ENCODE measurements around the gene THAP11. TPM values are rescaled to one million over a fixed set of nuclear protein-coding genes. Genes with fewer than 3 reads are reported as not detected.

The THAP11 gene
- total and polyA plus RNA-seq, 2 of the 13 experiments (the other 11 are each of a cell fraction or from before 2014, with no cell fraction given), result 44.2 to 53.4 TPM

DNA sequence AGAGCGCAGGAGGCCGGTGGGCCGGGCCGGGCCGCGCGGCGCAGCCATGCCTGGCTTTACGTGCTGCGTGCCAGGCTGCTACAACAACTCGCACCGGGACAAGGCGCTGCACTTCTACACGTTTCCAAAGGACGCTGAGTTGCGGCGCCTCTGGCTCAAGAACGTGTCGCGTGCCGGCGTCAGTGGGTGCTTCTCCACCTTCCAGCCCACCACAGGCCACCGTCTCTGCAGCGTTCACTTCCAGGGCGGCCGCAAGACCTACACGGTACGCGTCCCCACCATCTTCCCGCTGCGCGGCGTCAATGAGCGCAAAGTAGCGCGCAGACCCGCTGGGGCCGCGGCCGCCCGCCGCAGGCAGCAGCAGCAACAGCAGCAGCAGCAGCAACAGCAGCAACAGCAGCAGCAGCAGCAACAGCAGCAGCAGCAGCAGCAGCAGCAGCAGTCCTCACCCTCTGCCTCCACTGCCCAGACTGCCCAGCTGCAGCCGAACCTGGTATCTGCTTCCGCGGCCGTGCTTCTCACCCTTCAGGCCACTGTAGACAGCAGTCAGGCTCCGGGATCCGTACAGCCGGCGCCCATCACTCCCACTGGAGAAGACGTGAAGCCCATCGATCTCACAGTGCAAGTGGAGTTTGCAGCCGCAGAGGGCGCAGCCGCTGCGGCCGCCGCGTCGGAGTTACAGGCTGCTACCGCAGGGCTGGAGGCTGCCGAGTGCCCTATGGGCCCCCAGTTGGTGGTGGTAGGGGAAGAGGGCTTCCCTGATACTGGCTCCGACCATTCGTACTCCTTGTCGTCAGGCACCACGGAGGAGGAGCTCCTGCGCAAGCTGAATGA lies 606 bp downstream of the THAP11 start (continued):
- TF ChIP-seq, protein P1, sequence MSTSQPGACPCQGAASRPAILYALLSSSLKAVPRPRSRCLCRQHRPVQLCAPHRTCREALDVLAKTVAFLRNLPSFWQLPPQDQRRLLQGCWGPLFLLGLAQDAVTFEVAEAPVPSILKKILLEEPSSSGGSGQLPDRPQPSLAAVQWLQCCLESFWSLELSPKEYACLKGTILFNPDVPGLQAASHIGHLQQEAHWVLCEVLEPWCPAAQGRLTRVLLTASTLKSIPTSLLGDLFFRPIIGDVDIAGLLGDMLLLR (CRISPR knock-in tag; IDR thresholded peaks at IDR 0.05), result peak; percentile 61; the same call in 1 of the 2 replicates
- TF ChIP-seq PHF20 (CRISPR knock-in tag; IDR thresholded peaks at IDR 0.05) (no peak), ZNF790 (CRISPR knock-in tag; IDR thresholded peaks at IDR 0.05; ENCODE audit: borderline replicate concordance) (no peak), DPF2 (CRISPR knock-in tag; IDR thresholded peaks at IDR 0.05; ENCODE audit: borderline replicate concordance, low read depth) (no peak), MATR3 (CRISPR knock-in tag; IDR thresholded peaks at IDR 0.05) (no peak), ZNF879 (CRISPR knock-in tag; IDR thresholded peaks at IDR 0.05) (0 out of 2 replicates have a peak, but pooled peaks have one; percentile 16), CC2D1A (CRISPR knock-in tag; IDR thresholded peaks at IDR 0.05) (no peak), ZNF674 (CRISPR knock-in tag; IDR thresholded peaks at IDR 0.05; ENCODE audit: low read depth) (no peak), ZNF629 (CRISPR knock-in tag; conservative IDR thresholded peaks at IDR 0.05) (no peak), KMT2A (CRISPR knock-in tag; IDR thresholded peaks at IDR 0.05) (peak; percentile 65), ARNTL (CRISPR knock-in tag; IDR thresholded peaks at IDR 0.05) (no peak), ZNF282 (IDR thresholded peaks at IDR 0.05; ENCODE audit: partially characterized antibody) (no peak), LCORL (IDR thresholded peaks at IDR 0.05) (no peak), LCORL (CRISPR knock-in tag; IDR thresholded peaks at IDR 0.05) (peak; percentile 81)
- TF ChIP-seq, protein P2, sequence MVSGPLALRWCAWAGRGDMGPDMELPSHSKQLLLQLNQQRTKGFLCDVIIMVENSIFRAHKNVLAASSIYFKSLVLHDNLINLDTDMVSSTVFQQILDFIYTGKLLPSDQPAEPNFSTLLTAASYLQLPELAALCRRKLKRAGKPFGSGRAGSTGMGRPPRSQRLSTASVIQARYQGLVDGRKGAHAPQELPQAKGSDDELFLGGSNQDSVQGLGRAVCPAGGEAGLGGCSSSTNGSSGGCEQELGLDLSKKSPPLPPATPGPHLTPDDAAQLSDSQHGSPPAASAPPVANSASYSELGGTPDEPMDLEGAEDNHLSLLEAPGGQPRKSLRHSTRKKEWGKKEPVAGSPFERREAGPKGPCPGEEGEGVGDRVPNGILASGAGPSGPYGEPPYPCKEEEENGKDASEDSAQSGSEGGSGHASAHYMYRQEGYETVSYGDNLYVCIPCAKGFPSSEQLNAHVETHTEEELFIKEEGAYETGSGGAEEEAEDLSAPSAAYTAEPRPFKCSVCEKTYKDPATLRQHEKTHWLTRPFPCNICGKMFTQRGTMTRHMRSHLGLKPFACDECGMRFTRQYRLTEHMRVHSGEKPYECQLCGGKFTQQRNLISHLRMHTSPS (CRISPR knock-in tag; IDR thresholded peaks at IDR 0.05; ENCODE audit: low read depth), result peak; percentile 44
- TF ChIP-seq, protein P3, sequence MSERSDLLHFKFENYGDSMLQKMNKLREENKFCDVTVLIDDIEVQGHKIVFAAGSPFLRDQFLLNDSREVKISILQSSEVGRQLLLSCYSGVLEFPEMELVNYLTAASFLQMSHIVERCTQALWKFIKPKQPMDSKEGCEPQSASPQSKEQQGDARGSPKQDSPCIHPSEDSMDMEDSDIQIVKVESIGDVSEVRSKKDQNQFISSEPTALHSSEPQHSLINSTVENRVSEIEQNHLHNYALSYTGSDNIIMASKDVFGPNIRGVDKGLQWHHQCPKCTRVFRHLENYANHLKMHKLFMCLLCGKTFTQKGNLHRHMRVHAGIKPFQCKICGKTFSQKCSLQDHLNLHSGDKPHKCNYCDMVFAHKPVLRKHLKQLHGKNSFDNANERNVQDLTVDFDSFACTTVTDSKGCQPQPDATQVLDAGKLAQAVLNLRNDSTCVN (CRISPR knock-in tag; IDR thresholded peaks at IDR 0.05; ENCODE audit: borderline replicate concordance), result peak; percentile 28
- TF ChIP-seq, protein P4, sequence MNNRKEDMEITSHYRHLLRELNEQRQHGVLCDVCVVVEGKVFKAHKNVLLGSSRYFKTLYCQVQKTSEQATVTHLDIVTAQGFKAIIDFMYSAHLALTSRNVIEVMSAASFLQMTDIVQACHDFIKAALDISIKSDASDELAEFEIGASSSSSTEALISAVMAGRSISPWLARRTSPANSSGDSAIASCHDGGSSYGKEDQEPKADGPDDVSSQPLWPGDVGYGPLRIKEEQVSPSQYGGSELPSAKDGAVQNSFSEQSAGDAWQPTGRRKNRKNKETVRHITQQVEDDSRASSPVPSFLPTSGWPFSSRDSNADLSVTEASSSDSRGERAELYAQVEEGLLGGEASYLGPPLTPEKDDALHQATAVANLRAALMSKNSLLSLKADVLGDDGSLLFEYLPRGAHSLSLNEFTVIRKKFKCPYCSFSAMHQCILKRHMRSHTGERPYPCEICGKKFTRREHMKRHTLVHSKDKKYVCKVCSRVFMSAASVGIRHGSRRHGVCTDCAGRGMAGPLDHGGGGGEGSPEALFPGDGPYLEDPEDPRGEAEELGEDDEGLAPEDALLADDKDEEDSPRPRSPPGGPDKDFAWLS (CRISPR knock-in tag; IDR thresholded peaks at IDR 0.05; ENCODE audit: borderline replicate concordance), result no peak; the same call in 1 of the 2 replicates
- TF ChIP-seq, protein P5, sequence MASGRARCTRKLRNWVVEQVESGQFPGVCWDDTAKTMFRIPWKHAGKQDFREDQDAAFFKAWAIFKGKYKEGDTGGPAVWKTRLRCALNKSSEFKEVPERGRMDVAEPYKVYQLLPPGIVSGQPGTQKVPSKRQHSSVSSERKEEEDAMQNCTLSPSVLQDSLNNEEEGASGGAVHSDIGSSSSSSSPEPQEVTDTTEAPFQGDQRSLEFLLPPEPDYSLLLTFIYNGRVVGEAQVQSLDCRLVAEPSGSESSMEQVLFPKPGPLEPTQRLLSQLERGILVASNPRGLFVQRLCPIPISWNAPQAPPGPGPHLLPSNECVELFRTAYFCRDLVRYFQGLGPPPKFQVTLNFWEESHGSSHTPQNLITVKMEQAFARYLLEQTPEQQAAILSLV (CRISPR knock-in tag; IDR thresholded peaks at IDR 0.05; ENCODE audit: borderline replicate concordance), result peak; percentile 71; the same call in 1 of the 2 replicates
- TF ChIP-seq, protein P6, sequence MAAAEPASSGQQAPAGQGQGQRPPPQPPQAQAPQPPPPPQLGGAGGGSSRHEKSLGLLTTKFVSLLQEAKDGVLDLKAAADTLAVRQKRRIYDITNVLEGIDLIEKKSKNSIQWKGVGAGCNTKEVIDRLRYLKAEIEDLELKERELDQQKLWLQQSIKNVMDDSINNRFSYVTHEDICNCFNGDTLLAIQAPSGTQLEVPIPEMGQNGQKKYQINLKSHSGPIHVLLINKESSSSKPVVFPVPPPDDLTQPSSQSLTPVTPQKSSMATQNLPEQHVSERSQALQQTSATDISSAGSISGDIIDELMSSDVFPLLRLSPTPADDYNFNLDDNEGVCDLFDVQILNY (CRISPR knock-in tag; conservative IDR thresholded peaks at IDR 0.05), result no peak
- TF ChIP-seq, protein P7, sequence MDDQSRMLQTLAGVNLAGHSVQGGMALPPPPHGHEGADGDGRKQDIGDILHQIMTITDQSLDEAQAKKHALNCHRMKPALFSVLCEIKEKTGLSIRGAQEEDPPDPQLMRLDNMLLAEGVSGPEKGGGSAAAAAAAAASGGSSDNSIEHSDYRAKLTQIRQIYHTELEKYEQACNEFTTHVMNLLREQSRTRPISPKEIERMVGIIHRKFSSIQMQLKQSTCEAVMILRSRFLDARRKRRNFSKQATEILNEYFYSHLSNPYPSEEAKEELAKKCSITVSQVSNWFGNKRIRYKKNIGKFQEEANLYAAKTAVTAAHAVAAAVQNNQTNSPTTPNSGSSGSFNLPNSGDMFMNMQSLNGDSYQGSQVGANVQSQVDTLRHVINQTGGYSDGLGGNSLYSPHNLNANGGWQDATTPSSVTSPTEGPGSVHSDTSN (CRISPR knock-in tag; IDR thresholded peaks at IDR 0.05; ENCODE audit: borderline replicate concordance), result no peak

Data from HepG2 (cell line).